ENCODE measurements around the gene GLRX. TPM values are rescaled to one million over a fixed set of nuclear protein-coding genes. Genes with fewer than 3 reads are reported as not detected.

The GLRX gene
- total and polyA plus RNA-seq, 2 donors (not counting 1 experiment from before 2014, with no cell fraction given), result 91.8 to 429 TPM

- Histone ChIP-seq H3K4me1 (ENCODE audit: control insufficient read depth, extremely low read depth, insufficient read depth, low read length) (no peaks in the 10 kb centered on the region), H3K79me2 (ENCODE audit: control insufficient read depth, insufficient read depth, low read length) (no peaks in the 10 kb centered on the region), H3K4me2 (ENCODE audit: extremely low read depth, insufficient read depth, low read length) (no peak overlapping the region), H2AFZ (ENCODE audit: low read length) (no peak overlapping the region), H3K4me3 (replicated peaks in 1 of 4; ENCODE audit: control extremely low read depth in 1 of 4, insufficient read depth in 1 of 4, low read depth in 3 of 4, low read length in 4 of 4) (no peak overlapping the region), H4K20me1 (ENCODE audit: control insufficient read depth, extremely low read depth, insufficient read depth, low read length) (no peaks in the 10 kb centered on the region), H3K9ac (ENCODE audit: insufficient read depth, low read length) (no peak overlapping the region), H3K27ac (ENCODE audit: insufficient read depth, low read length) (no peak overlapping the region), H3K9me3 (ENCODE audit: control insufficient read depth, insufficient read depth, low read depth, low read length) (no peaks in the 10 kb centered on the region), H3K27me3 (ENCODE audit: control insufficient read depth, insufficient read depth, low read length) (no peaks in the 10 kb centered on the region), H3K36me3 (ENCODE audit: control insufficient read depth, insufficient read depth, low read length) (peaks cover 4% of the 10 kb centered on the region)
- no peak for DNase-seq (ENCODE audit: low read depth in 2 of 2)
- no peak for TF ChIP-seq CTCF (conservative IDR thresholded peaks at IDR 0.05 in 1 of 2, IDR thresholded peaks at IDR 0.05 in 1 of 2; ENCODE audit: low read depth in 1 of 2, low read length in 2 of 2)
- no peak for TF ChIP-seq EZH2 (IDR thresholded peaks at IDR 0.05; ENCODE audit: low read length, missing control alignments)
These were observed 25.2 kb downstream of the GLRX start for GRCh38 chr5:95797301-95797700.

GRCh38 chr5:95794070-95794516 lies 28.4 kb downstream of the GLRX start:
- Histone ChIP-seq H3K4me3 (replicated peaks in 1 of 4; ENCODE audit: control extremely low read depth in 1 of 4, insufficient read depth in 1 of 4, low read depth in 3 of 4, low read length in 4 of 4) (no peak overlapping the region), H3K9ac (ENCODE audit: insufficient read depth, low read length) (no peak overlapping the region), H3K4me2 (ENCODE audit: extremely low read depth, insufficient read depth, low read length) (no peak overlapping the region), H2AFZ (ENCODE audit: low read length) (no peak overlapping the region), H3K4me1 (ENCODE audit: control insufficient read depth, extremely low read depth, insufficient read depth, low read length) (no peaks in the 10 kb centered on the region), H4K20me1 (ENCODE audit: control insufficient read depth, extremely low read depth, insufficient read depth, low read length) (no peaks in the 10 kb centered on the region), H3K9me3 (ENCODE audit: control insufficient read depth, insufficient read depth, low read depth, low read length) (no peaks in the 10 kb centered on the region), H3K36me3 (ENCODE audit: control insufficient read depth, insufficient read depth, low read length) (peaks cover 7% of the 10 kb centered on the region), H3K79me2 (ENCODE audit: control insufficient read depth, insufficient read depth, low read length) (no peaks in the 10 kb centered on the region), H3K27me3 (ENCODE audit: control insufficient read depth, insufficient read depth, low read length) (no peaks in the 10 kb centered on the region), H3K27ac (ENCODE audit: insufficient read depth, low read length) (peak overlapping the region; percentile 3)
- peak in 1 of 2 donors; percentile 64 for DNase-seq (ENCODE audit: low read depth in 2 of 2)
- no peak for TF ChIP-seq EZH2 (IDR thresholded peaks at IDR 0.05; ENCODE audit: low read length, missing control alignments)
- no peak for TF ChIP-seq CTCF (conservative IDR thresholded peaks at IDR 0.05 in 1 of 2, IDR thresholded peaks at IDR 0.05 in 1 of 2; ENCODE audit: low read depth in 1 of 2, low read length in 2 of 2)

GRCh38 chr5:95791751-95792150 lies 30.8 kb downstream of the GLRX start:
- Histone ChIP-seq H3K27me3 (ENCODE audit: control insufficient read depth, insufficient read depth, low read length) (no peaks in the 10 kb centered on the region), H3K9ac (ENCODE audit: insufficient read depth, low read length) (no peak overlapping the region), H3K27ac (ENCODE audit: insufficient read depth, low read length) (no peak overlapping the region), H4K20me1 (ENCODE audit: control insufficient read depth, extremely low read depth, insufficient read depth, low read length) (no peaks in the 10 kb centered on the region), H3K9me3 (ENCODE audit: control insufficient read depth, insufficient read depth, low read depth, low read length) (no peaks in the 10 kb centered on the region), H3K36me3 (ENCODE audit: control insufficient read depth, insufficient read depth, low read length) (peaks cover 13% of the 10 kb centered on the region), H3K4me2 (ENCODE audit: extremely low read depth, insufficient read depth, low read length) (no peak overlapping the region), H3K4me1 (ENCODE audit: control insufficient read depth, extremely low read depth, insufficient read depth, low read length) (peaks cover 3% of the 10 kb centered on the region), H3K79me2 (ENCODE audit: control insufficient read depth, insufficient read depth, low read length) (no peaks in the 10 kb centered on the region), H2AFZ (ENCODE audit: low read length) (no peak overlapping the region), H3K4me3 (replicated peaks in 1 of 4; ENCODE audit: control extremely low read depth in 1 of 4, insufficient read depth in 1 of 4, low read depth in 3 of 4, low read length in 4 of 4) (no peak overlapping the region)
- no peak for DNase-seq (ENCODE audit: low read depth in 2 of 2)
- TF ChIP-seq CTCF (conservative IDR thresholded peaks at IDR 0.05 in 1 of 2, IDR thresholded peaks at IDR 0.05 in 1 of 2; ENCODE audit: low read depth in 1 of 2, low read length in 2 of 2) (no peak), EZH2 (IDR thresholded peaks at IDR 0.05; ENCODE audit: low read length, missing control alignments) (no peak)
